Ishikawa (cell line): ENCODE measurements around the gene GTPBP4.

Source experiments
- CREB1 ChIP-seq: IDR thresholded peaks from 2 replicates; pipeline ENCODE4 v1.6.1; 2012; ENCODE audit warnings: low read depth
- EGR1 ChIP-seq: IDR thresholded peaks from 2 replicates; pipeline ENCODE4 v1.6.1; 2012
- EP300 ChIP-seq: IDR thresholded peaks from 2 replicates; pipeline ENCODE4 v1.6.1; 2012; ENCODE audit warnings: borderline replicate concordance
- FOXM1 ChIP-seq: IDR thresholded peaks from 2 replicates; pipeline ENCODE4 v1.6.1; 2012; ENCODE audit warnings: low read depth, borderline replicate concordance
- NFIC ChIP-seq: IDR thresholded peaks from 2 replicates; pipeline ENCODE4 v1.6.1; 2012
- RAD21 ChIP-seq: IDR thresholded peaks from 2 replicates; pipeline ENCODE4 v1.6.1; 2012; ENCODE audit warnings: low read depth
- REST ChIP-seq: IDR thresholded peaks from 2 replicates; pipeline ENCODE4 v1.6.1; 2012; ENCODE audit warnings: low read depth, mild to moderate bottlenecking
- TAF1 ChIP-seq: IDR thresholded peaks from 2 replicates; pipeline ENCODE4 v1.6.1; 2012; ENCODE audit warnings: low read depth, mild to moderate bottlenecking
- TCF12 ChIP-seq: IDR thresholded peaks from 2 replicates; pipeline ENCODE4 v1.6.1; 2012; ENCODE audit warnings: low read depth
- TEAD4 ChIP-seq: IDR thresholded peaks from 2 replicates; pipeline ENCODE4 v1.6.1; 2012
- YY1 ChIP-seq: IDR thresholded peaks from 2 replicates; pipeline ENCODE4 v1.6.1; 2012; ENCODE audit warnings: low read depth
- ZBTB7A ChIP-seq: IDR thresholded peaks from 2 replicates; pipeline ENCODE4 v1.6.1; 2012; ENCODE audit warnings: low read depth
- TF ChIP-seq, protein P1 (sequence below): IDR thresholded peaks from 2 replicates; pipeline ENCODE4 v1.6.1; 2012

GTPBP4 gene

DNA sequence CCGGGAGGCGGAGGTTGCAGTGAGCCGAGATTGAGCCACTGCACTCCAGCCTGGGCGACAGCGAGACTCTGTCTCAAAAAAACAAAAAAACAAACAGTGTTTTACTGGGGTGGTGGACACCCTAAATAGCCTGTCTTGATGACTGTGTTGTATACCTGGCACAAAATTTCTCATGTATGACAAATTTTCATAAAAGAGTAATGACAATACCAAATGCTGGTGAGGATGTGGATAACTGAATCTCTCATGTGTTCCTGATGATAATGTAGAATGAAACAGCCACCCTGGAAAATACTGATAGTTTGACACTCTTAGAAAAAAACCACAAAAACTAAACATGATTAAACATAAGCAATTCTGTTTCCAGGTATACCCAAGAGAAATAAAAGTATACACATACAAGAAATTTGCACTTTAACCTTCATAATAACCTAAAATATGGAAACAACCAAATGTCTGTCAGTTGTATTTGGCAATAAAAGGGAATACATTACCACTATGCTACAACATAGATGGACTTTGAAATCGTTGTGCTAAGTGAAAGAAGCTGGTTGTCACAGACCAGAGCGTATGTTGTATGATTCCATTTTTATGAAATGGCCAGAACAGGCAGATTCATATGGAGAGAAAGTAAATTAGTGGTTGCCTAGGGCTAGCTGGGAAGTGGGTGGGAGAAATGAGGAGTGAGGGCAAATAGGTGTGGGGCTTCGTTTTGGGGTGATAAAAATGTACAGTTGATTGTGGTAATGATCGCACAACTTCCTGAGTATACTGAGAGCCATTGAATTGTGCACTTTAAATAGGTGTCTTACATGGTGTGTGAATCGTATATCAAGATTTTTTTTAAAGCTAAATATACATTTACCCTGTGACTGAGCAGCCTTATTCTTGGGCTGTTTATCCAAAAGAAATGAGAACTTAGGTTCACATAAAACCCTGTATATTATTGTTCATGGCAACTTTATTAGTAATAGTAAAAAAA is 80.4 kb downstream of the GTPBP4 start:
- no peak for TF ChIP-seq TEAD4
- TF ChIP-seq RAD21, result no peak
- TF ChIP-seq EP300, result no peak
- TF ChIP-seq YY1, result no peak
- TF ChIP-seq TCF12, result no peak
- TF ChIP-seq, protein P1, sequence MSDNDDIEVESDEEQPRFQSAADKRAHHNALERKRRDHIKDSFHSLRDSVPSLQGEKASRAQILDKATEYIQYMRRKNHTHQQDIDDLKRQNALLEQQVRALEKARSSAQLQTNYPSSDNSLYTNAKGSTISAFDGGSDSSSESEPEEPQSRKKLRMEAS, result no peak
- TF ChIP-seq NFIC, result no peak
- no peak for TF ChIP-seq CREB1
- no peak for TF ChIP-seq REST
- TF ChIP-seq EGR1, result no peak
- TF ChIP-seq ZBTB7A, result no peak
- no peak for TF ChIP-seq FOXM1
- TF ChIP-seq TAF1, result no peak
